Measurements from ENCODE around the gene UFD1.

The UFD1 gene

GRCh38 chr22:19434401-19434800 is 44.6 kb downstream of the UFD1 start:
- DNase-seq = no peak
- Mint-ChIP-seq H3K9me3 (no peaks in the 10 kb centered on the region), H3K27me3 (no peaks in the 10 kb centered on the region), H3K4me3 (peak overlapping the region; percentile 44), H3K36me3 (peaks cover 31% of the 10 kb centered on the region), H3K27ac (peak overlapping the region; percentile 78), H3K4me1 (peaks cover 33% of the 10 kb centered on the region)
- CTCF ChIA-PET = interaction anchor here (1.0 to 1.2 kb wide), 3 partner anchors 11 to 21 kb away, joined by 3 read pairs; partner anchors contain the start of gene C22orf39

DNA sequence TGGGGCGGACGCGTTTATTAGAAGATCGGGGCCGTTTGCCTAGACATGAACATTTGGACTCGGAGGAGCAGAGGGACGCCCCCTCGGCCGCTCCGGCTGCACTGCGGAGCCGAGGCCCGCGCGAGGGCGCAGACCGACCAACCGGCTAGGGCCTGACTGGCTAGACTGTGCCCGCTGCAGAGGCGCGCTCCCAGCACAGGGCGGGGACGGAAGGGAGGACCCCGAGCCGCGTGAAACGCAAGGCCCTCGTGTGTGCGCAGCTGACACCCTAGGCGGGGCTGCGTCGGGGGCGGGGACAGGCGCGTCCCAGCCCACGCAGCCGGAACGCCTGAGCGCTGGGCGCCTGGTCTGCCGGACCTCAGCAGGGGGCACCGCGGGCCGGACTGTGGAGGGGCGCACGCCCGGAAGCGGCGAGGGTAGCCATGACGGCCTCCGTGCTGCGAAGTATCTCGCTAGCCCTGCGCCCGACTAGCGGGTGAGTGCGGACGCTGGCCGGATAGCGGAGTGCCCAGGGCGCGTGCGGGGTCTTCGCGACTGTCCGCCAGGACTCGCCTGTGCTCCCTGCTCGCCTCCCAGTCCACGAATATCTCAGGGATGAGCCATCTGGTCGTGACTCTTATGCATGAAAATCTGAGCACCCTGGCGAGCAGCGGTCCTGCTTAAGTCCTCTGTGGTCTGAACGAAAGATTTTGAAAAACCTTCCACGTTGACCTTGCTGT is 46.7 kb downstream of the UFD1 start, which contains the start of gene MRPL40:
TSS of gene MRPL40 (plus strand) at position 413 of the 719 bp plus-strand sequence. CDS start at position 423, 10 bp downstream.
- CTCF ChIA-PET = no interaction called here
- DNase-seq = peak; percentile 94
- H3K4me3 Mint-ChIP-seq = peak within 1 kb of the TSS; percentile 92
- no peaks in the 10 kb centered on the region for H3K9me3 Mint-ChIP-seq
- peak within 1 kb of the TSS; percentile 98 for H3K27ac Mint-ChIP-seq
- peaks cover 35% of the 10 kb centered on the region for H3K36me3 Mint-ChIP-seq
- peaks cover 46% of the 10 kb centered on the region for H3K4me1 Mint-ChIP-seq
- no peaks in the 10 kb centered on the region for H3K27me3 Mint-ChIP-seq

DNA sequence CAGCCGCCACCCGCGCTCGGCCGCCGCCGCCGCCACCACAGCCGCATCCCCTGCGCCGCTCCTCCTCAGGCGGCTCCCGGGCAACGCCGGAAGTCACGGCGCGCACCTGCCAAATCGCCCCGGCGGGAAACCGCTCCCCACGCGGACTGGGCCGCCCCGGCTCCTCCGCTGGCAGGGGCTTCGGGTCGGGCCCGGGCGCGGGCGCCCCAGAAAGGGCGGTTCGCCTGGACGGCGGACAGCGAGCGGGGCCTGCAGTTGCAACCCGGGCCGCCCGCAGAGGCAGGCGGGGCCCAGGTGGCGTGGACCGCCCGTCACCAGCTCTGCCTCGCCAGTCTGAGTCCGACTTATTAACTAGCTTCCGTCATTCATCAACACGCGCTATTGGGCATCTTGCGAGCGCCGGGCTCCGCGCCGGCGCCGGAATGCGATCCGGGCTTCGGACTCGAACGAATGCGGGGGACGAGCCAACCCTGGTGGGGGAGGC is 47.3 kb downstream of the UFD1 start, which contains the start of gene HIRA:
TSS of gene HIRA (minus strand) at position 85 of the 484 bp plus-strand sequence. CDS start 257 bp downstream, outside the sequence.
- CTCF ChIA-PET = no interaction called here
- no peaks in the 10 kb centered on the region for H3K9me3 Mint-ChIP-seq
- peaks cover 49% of the 10 kb centered on the region for H3K4me1 Mint-ChIP-seq
- DNase-seq = peak; percentile 85
- peak within 1 kb of the TSS; percentile 92 for H3K4me3 Mint-ChIP-seq
- H3K27ac Mint-ChIP-seq = peak within 1 kb of the TSS; percentile 98
- H3K27me3 Mint-ChIP-seq = no peaks in the 10 kb centered on the region
- H3K36me3 Mint-ChIP-seq = peaks cover 40% of the 10 kb centered on the region

DNA sequence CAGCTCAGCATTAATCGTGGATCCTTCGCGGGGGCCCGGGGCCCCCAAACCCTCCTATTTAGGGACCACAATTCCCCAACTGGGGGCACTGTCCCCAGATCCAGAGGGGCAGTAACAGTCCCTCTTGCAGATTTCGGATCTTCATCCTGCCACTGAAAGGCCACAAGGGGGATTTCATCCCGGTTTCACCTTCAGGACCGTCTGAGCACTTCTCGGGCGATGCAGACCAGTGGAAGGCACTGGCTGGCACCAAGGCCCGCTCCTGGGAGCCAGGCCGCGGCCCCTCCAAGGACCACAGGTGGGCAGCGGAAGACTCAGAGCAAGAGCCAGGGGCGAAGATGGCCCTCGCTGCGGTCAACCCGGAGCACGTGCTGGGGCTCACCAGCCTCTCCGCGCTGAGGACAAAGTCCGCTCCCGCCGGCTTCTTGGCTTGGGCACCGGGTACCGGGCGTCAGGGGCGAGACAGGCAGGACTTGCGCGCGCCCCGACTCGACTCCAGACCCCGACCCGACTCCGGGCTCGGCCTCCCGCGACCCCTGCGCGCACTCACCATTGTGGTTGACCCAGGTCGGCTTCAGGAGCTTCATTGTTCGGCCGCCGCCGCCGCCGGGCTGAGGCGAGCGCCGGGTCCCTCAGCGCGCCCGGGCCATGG is 48.0 kb downstream of the UFD1 start:
- DNase-seq = peak; percentile 40

DNA sequence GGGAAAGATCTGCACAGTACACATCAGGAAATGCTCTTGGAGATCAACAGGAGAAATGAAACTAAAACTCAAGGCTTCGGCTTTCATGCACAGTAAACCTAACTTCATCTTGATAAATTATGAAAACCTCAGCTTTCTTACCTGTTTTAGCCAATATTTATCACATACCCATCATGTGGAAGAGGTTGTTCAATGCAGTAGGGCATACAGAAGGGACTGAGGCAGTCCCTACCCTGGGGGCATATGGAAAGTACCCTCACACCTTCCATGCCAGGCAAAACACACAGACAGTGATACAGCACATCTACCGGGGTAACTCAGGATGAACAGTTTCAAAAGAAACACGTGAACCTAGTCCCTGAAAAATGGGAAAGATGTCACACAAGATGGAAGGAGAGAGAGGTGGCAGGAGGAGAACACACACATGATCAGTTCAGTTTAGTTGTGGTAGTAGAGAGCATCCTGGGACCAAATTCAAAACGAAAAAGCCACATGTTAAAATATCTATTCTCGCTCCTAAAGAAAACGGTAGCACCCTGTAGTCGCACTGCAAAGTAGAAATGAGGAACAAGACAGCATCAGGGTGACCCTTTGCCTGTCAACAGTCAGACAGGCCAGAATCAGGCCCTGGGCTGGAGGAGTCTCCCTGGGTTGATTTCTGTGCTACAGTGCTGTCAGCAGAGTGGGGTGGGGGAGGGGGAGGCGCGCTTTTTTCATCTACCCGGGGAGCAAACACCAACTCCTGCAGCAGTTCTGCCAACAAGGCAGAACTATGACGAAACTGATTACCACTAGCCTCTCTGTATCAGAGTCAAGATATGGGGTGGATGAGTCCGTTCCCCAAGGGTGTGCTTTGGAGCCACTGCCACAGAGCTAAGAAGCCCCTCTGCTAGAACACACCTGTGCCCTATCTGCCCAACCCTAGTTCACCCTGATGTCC is 48.8 kb downstream of the UFD1 start:
- peaks cover 40% of the 10 kb centered on the region for H3K36me3 Mint-ChIP-seq
- peak overlapping the region; percentile 94 for H3K27ac Mint-ChIP-seq
- CTCF ChIA-PET = no interaction called here
- DNase-seq = peak; percentile 67
- H3K27me3 Mint-ChIP-seq = no peaks in the 10 kb centered on the region
- no peaks in the 10 kb centered on the region for H3K9me3 Mint-ChIP-seq
- peaks cover 58% of the 10 kb centered on the region for H3K4me1 Mint-ChIP-seq
- peak overlapping the region; percentile 84 for H3K4me3 Mint-ChIP-seq

More for the DNA sequence above, 48.0 kb downstream of the UFD1 start:
- CTCF ChIA-PET = no interaction called here
- H3K4me3 Mint-ChIP-seq = peak overlapping the region; percentile 84
- H3K9me3 Mint-ChIP-seq = no peaks in the 10 kb centered on the region
- H3K27me3 Mint-ChIP-seq = no peaks in the 10 kb centered on the region
- peak overlapping the region; percentile 94 for H3K27ac Mint-ChIP-seq
- H3K4me1 Mint-ChIP-seq = peaks cover 55% of the 10 kb centered on the region
- H3K36me3 Mint-ChIP-seq = peaks cover 41% of the 10 kb centered on the region

- peaks cover 40% of the 10 kb centered on the region for H3K36me3 Mint-ChIP-seq
- no peaks in the 10 kb centered on the region for H3K9me3 Mint-ChIP-seq
- CTCF ChIA-PET = no interaction called here
- H3K4me1 Mint-ChIP-seq = peaks cover 82% of the 10 kb centered on the region
- H3K27ac Mint-ChIP-seq = no peak overlapping the region
- no peak overlapping the region for H3K4me3 Mint-ChIP-seq
- DNase-seq = no peak
- H3K27me3 Mint-ChIP-seq = no peaks in the 10 kb centered on the region
These were observed 54.9 kb downstream of the UFD1 start for GRCh38 chr22:19424186-19424500.

GRCh38 chr22:19422440-19423301 is 56.3 kb downstream of the UFD1 start:
- H3K27me3 Mint-ChIP-seq = no peaks in the 10 kb centered on the region
- no peak for DNase-seq
- CTCF ChIA-PET = no interaction called here
- peaks cover 35% of the 10 kb centered on the region for H3K36me3 Mint-ChIP-seq
- H3K27ac Mint-ChIP-seq = peak overlapping the region; percentile 63
- H3K9me3 Mint-ChIP-seq = no peaks in the 10 kb centered on the region
- H3K4me1 Mint-ChIP-seq = peaks cover 82% of the 10 kb centered on the region
- H3K4me3 Mint-ChIP-seq = no peak overlapping the region

DNA sequence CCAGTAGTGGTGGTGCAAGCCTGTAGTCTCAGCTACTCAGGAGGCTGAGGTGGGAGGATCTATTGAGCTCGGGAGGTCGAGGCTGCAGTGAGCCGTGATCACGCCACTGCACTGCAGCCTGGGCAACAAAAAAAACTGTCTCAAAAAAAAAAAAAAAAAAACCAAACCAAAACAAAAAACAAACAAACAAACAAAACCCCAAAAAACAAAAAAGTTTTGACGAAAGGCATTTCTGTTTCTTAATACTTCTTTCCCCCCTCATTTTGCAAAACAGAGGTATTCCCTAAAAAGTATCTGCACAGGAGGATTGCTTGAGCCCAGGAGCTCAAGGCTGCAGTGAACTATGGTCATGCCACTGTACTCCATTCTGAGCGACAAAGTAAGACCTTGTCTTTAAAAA is 58.7 kb downstream of the UFD1 start:
- Mint-ChIP-seq H3K4me1 (peaks cover 72% of the 10 kb centered on the region), H3K4me3 (peak overlapping the region; percentile 8)
- CTCF ChIA-PET = interaction anchor here (0.6 kb wide), 2 partner anchors 25 to 29 kb away, joined by 3 read pairs; no protein-coding TSS in a partner anchor

GRCh38 chr22:19419464-19420178 is 59.4 kb downstream of the UFD1 start:
- no peaks in the 10 kb centered on the region for H3K9me3 Mint-ChIP-seq
- H3K27ac Mint-ChIP-seq = peak overlapping the region; percentile 95
- DNase-seq = peak; percentile 70
- CTCF ChIA-PET = interaction anchor here (0.6 kb wide), 1 partner anchor 26 kb away, joined by 3 read pairs; no protein-coding TSS in a partner anchor
- peak overlapping the region; percentile 14 for H3K4me3 Mint-ChIP-seq
- H3K27me3 Mint-ChIP-seq = no peaks in the 10 kb centered on the region
- H3K4me1 Mint-ChIP-seq = peaks cover 65% of the 10 kb centered on the region
- H3K36me3 Mint-ChIP-seq = peaks cover 27% of the 10 kb centered on the region

More for the DNA sequence above, 58.7 kb downstream of the UFD1 start:
- peak overlapping the region; percentile 95 for H3K27ac Mint-ChIP-seq
- no peak for DNase-seq
- H3K9me3 Mint-ChIP-seq = no peaks in the 10 kb centered on the region
- H3K36me3 Mint-ChIP-seq = peaks cover 29% of the 10 kb centered on the region
- H3K27me3 Mint-ChIP-seq = no peaks in the 10 kb centered on the region

DNA sequence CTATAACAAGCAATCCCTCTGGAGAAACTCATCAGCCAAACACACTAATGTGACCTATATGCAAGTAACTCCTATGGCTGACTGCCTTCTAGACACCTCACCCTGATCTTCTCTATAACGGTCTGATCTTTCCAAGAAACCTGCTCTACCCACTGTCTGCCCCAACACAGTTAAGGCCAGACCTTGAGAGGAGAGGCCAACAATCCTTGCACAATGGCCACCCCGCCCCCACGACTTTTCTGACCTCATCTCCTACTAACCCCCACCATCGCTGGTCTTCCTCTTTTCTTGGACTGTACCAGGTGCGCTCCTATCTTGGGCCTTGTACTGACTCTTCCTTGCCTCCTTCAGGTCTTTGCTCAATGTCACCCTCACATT is 59.9 kb downstream of the UFD1 start:
- no peak for DNase-seq
- CTCF ChIA-PET = no interaction called here
- Mint-ChIP-seq H3K27ac (peak overlapping the region; percentile 95), H3K36me3 (peaks cover 26% of the 10 kb centered on the region), H3K4me3 (no peak overlapping the region), H3K9me3 (no peaks in the 10 kb centered on the region), H3K4me1 (peaks cover 61% of the 10 kb centered on the region), H3K27me3 (no peaks in the 10 kb centered on the region)

- H3K4me1 Mint-ChIP-seq = peaks cover 10% of the 10 kb centered on the region
- no peak for DNase-seq
- H3K36me3 Mint-ChIP-seq = peaks cover 23% of the 10 kb centered on the region
- H3K9me3 Mint-ChIP-seq = no peaks in the 10 kb centered on the region
- H3K27ac Mint-ChIP-seq = peak overlapping the region; percentile 0
- H3K4me3 Mint-ChIP-seq = no peak overlapping the region
- CTCF ChIA-PET = interaction anchor here (1.6 kb wide), 1 partner anchor 22 kb away, joined by 3 read pairs; no protein-coding TSS in a partner anchor
- no peaks in the 10 kb centered on the region for H3K27me3 Mint-ChIP-seq
These were observed 66.1 kb downstream of the UFD1 start for GRCh38 chr22:19412923-19413322.

- H3K27me3 Mint-ChIP-seq = no peaks in the 10 kb centered on the region
- H3K4me3 Mint-ChIP-seq = no peak overlapping the region
- no peak overlapping the region for H3K27ac Mint-ChIP-seq
- peaks cover 7% of the 10 kb centered on the region for H3K4me1 Mint-ChIP-seq
- peaks cover 25% of the 10 kb centered on the region for H3K36me3 Mint-ChIP-seq
- no peak for DNase-seq
- no peaks in the 10 kb centered on the region for H3K9me3 Mint-ChIP-seq
- CTCF ChIA-PET = no interaction called here
These were observed 66.5 kb downstream of the UFD1 start for GRCh38 chr22:19412478-19412877.

DNA sequence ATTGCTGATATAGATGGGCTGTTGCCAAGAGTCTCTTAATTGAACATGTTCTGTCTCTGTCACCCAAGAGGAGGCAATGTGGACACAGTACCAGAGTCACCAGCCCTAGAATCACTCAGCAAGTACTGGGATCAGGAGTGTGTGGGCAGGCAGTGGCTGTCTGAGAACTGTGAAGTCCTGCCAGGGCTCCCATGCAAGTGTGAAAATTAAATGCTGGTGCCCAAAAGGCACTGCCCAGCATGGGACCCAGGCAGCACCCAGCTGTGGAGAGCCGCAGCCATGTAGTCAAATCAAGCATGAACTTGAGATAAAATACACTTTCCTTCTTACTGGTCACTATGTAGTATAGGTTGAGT is 67.3 kb downstream of the UFD1 start:
- Mint-ChIP-seq H3K36me3 (peaks cover 28% of the 10 kb centered on the region), H3K9me3 (no peaks in the 10 kb centered on the region), H3K4me1 (peaks cover 7% of the 10 kb centered on the region), H3K4me3 (no peak overlapping the region), H3K27me3 (no peaks in the 10 kb centered on the region), H3K27ac (no peak overlapping the region)
- no peak for DNase-seq
- CTCF ChIA-PET = no interaction called here

Data from activated naive CD4-positive, alpha-beta T cell treated with anti-CD3 and anti-CD28 coated beads, Interleukin-2, amount 10 ng/mL, durations not matched to agents 7 days and 5 days (primary cell).